ENCODE results near the gene C1QTNF8. TPM values are rescaled to one million over a fixed set of nuclear protein-coding genes. Genes with fewer than 3 reads are reported as not detected.

Gene C1QTNF8
- total and polyA plus RNA-seq, 4 experiments from 2014 or later = not detected

DNA sequence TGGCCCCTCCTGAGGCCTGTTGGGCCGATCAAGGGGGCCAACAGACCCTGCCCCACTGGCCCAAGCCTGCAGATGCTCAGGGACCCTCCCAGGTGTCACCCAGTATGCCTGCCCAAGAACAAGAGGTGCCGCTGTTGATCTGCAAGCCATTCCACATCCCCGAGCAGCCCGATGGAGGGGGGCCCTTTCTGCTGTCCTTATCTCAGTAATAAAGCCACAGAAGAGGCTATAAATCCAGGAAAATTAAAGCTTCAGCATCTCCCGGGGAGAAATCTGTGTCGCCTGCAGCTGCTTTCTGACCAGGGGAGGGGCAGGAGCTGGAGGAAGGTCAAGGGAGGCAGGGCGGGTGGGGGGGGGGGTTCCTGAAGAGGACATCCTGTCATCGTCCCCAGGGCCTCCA lies 45.1 kb upstream of the C1QTNF8 start:
- no peak overlapping the region for H3K27ac Mint-ChIP-seq
- peaks cover 0 to 1% (median 0%) of the 10 kb centered on the region in 8 donors for H3K9me3 Mint-ChIP-seq
- intact Hi-C loops (cut with micrococcal nuclease) = no loop called here
- no peaks in the 10 kb centered on the region for H3K36me3 Mint-ChIP-seq
- peaks cover 0 to 2% (median 0%) of the 10 kb centered on the region in 4 donors for H3K4me1 Mint-ChIP-seq
- Histone ChIP-seq H3K36me3 (ENCODE audit: insufficient read depth, low read length) (no peaks in the 10 kb centered on the region), H3K9me3 (ENCODE audit: control insufficient read depth in 1 of 2, low read length in 2 of 2) (no peaks in the 10 kb centered on the region), H3K4me3 (ENCODE audit: low read length in 2 of 2) (no peak overlapping the region), H3K27ac (ENCODE audit: low read depth, low read length) (no peak overlapping the region), H3K27me3 (ENCODE audit: insufficient read depth, low read length) (no peaks in the 10 kb centered on the region), H3K4me1 (ENCODE audit: insufficient read depth, low read length) (no peaks in the 10 kb centered on the region)
- H3K4me3 Mint-ChIP-seq = no peak overlapping the region
- ChIA-PET CTCF (ENCODE audit: partially characterized antibody) (no interaction called here), POLR2A (ENCODE audit: partially characterized antibody) (no interaction called here)
- DNase-seq = no peak
- peaks cover 2 to 3% of the 10 kb centered on the region in 2 donors for H3K27me3 Mint-ChIP-seq

GRCh38 chr16:1140582-1141162 lies 44.6 kb upstream of the C1QTNF8 start:
- no peaks in the 10 kb centered on the region for H3K9me3 ChIP-seq (ENCODE audit: control insufficient read depth in 1 of 2, low read length in 2 of 2)
- Mint-ChIP-seq H3K27ac (no peak overlapping the region), H3K4me1 (peaks cover 0 to 2% (median 0%) of the 10 kb centered on the region in 4 donors), H3K36me3 (no peaks in the 10 kb centered on the region), H3K9me3 (peaks cover 0 to 3% (median 0%) of the 10 kb centered on the region in 8 donors), H3K4me3 (no peak overlapping the region), H3K27me3 (peaks cover 2 to 3% of the 10 kb centered on the region in 2 donors)
- intact Hi-C loops (cut with micrococcal nuclease) = no loop called here
- DNase-seq = no peak
- ChIA-PET CTCF (ENCODE audit: partially characterized antibody) (no interaction called here), POLR2A (ENCODE audit: partially characterized antibody) (no interaction called here)
- no peaks in the 10 kb centered on the region for H3K36me3 ChIP-seq (ENCODE audit: insufficient read depth, low read length)
- H3K4me3 ChIP-seq (ENCODE audit: low read length in 2 of 2) = no peak overlapping the region
- no peak overlapping the region for H3K27ac ChIP-seq (ENCODE audit: low read depth, low read length)
- H3K4me1 ChIP-seq (ENCODE audit: insufficient read depth, low read length) = no peaks in the 10 kb centered on the region
- H3K27me3 ChIP-seq (ENCODE audit: insufficient read depth, low read length) = no peaks in the 10 kb centered on the region

- Histone ChIP-seq H3K36me3 (ENCODE audit: insufficient read depth, low read length) (no peaks in the 10 kb centered on the region), H3K4me3 (ENCODE audit: low read length in 2 of 2) (no peak overlapping the region), H3K4me1 (ENCODE audit: insufficient read depth, low read length) (no peaks in the 10 kb centered on the region), H3K27ac (ENCODE audit: low read depth, low read length) (no peak overlapping the region), H3K9me3 (ENCODE audit: control insufficient read depth in 1 of 2, low read length in 2 of 2) (no peaks in the 10 kb centered on the region), H3K27me3 (ENCODE audit: insufficient read depth, low read length) (no peaks in the 10 kb centered on the region)
- Mint-ChIP-seq H3K36me3 (no peaks in the 10 kb centered on the region), H3K9me3 (peaks cover 0 to 3% (median 0%) of the 10 kb centered on the region in 8 donors), H3K27ac (no peak overlapping the region), H3K4me1 (peaks cover 0 to 2% (median 0%) of the 10 kb centered on the region in 4 donors), H3K27me3 (peaks cover 2 to 3% of the 10 kb centered on the region in 2 donors), H3K4me3 (no peak overlapping the region)
- no peak for DNase-seq
- intact Hi-C loops (cut with micrococcal nuclease) = no loop called here
- CTCF ChIA-PET (ENCODE audit: partially characterized antibody) = no interaction called here
- POLR2A ChIA-PET (ENCODE audit: partially characterized antibody) = no interaction called here
Measured at GRCh38 chr16:1137604-1138003, 41.6 kb upstream of the C1QTNF8 start.

- intact Hi-C loops (cut with micrococcal nuclease) = no loop called here
- no peak overlapping the region for H3K27ac ChIP-seq (ENCODE audit: low read depth, low read length)
- no peaks in the 10 kb centered on the region for H3K4me1 Mint-ChIP-seq
- CTCF ChIA-PET (ENCODE audit: partially characterized antibody) = no interaction called here
- H3K4me3 Mint-ChIP-seq = no peak overlapping the region
- H3K4me1 ChIP-seq (ENCODE audit: insufficient read depth, low read length) = no peaks in the 10 kb centered on the region
- H3K9me3 ChIP-seq (ENCODE audit: control insufficient read depth in 1 of 2, low read length in 2 of 2) = no peaks in the 10 kb centered on the region
- peaks cover 0 to 3% (median 0%) of the 10 kb centered on the region in 8 donors for H3K9me3 Mint-ChIP-seq
- no peaks in the 10 kb centered on the region for H3K27me3 ChIP-seq (ENCODE audit: insufficient read depth, low read length)
- H3K36me3 Mint-ChIP-seq = no peaks in the 10 kb centered on the region
- POLR2A ChIA-PET (ENCODE audit: partially characterized antibody) = no interaction called here
- peaks cover 0 to 2% of the 10 kb centered on the region in 2 donors for H3K27me3 Mint-ChIP-seq
- H3K4me3 ChIP-seq (ENCODE audit: low read length in 2 of 2) = no peak overlapping the region
- H3K36me3 ChIP-seq (ENCODE audit: insufficient read depth, low read length) = no peaks in the 10 kb centered on the region
- DNase-seq = no peak
- H3K27ac Mint-ChIP-seq = no peak overlapping the region
Measured at GRCh38 chr16:1135459-1135825, 39.4 kb upstream of the C1QTNF8 start.

DNA sequence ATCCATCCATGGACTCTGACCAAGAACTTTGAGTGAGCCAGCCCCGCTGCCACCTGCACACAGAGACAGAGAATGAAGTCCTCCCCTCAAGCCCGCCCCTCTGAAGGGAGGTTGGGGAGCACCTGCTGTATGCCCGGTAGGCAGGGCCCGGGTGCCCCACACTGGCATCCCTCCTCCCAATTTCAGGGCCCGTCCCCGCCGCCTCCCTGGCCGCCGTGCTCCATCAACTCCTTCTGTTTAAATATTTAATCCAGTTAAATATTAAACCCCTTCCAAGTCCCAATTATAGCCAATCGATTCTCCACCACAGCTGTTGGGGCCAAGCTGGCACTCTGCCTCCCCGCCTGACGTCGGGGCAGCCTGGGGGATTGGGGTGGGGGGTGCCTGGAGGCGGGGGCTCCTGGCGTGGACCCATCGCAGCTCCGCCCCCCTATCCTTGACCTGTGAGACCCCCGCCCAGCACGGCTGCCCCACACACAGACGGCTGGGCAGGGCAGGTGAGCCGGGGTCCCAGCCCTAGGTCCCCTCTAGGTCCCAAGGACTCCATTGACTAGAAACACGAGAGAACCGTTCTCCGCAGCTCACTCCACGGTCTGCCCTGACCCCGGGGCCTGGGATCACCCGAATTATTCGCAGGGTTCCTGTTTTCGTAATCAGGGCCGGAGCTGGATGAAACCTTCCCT lies 38.9 kb upstream of the C1QTNF8 start:
- CTCF ChIA-PET (ENCODE audit: partially characterized antibody) = no interaction called here
- H3K4me3 ChIP-seq (ENCODE audit: low read length in 2 of 2) = no peak overlapping the region
- H3K27ac Mint-ChIP-seq = no peak overlapping the region
- H3K27me3 ChIP-seq (ENCODE audit: insufficient read depth, low read length) = no peaks in the 10 kb centered on the region
- H3K36me3 Mint-ChIP-seq = no peaks in the 10 kb centered on the region
- intact Hi-C loops (cut with micrococcal nuclease) = no loop called here
- no peak overlapping the region for H3K27ac ChIP-seq (ENCODE audit: low read depth, low read length)
- H3K4me1 Mint-ChIP-seq = no peaks in the 10 kb centered on the region
- no peaks in the 10 kb centered on the region for H3K36me3 ChIP-seq (ENCODE audit: insufficient read depth, low read length)
- no peaks in the 10 kb centered on the region for H3K9me3 ChIP-seq (ENCODE audit: control insufficient read depth in 1 of 2, low read length in 2 of 2)
- POLR2A ChIA-PET (ENCODE audit: partially characterized antibody) = no interaction called here
- no peak for DNase-seq
- no peak overlapping the region for H3K4me3 Mint-ChIP-seq
- peaks cover 0 to under 1% of the 10 kb centered on the region in 2 donors for H3K27me3 Mint-ChIP-seq
- no peaks in the 10 kb centered on the region for H3K4me1 ChIP-seq (ENCODE audit: insufficient read depth, low read length)
- H3K9me3 Mint-ChIP-seq = peaks cover 0 to 3% (median 0%) of the 10 kb centered on the region in 8 donors

DNA sequence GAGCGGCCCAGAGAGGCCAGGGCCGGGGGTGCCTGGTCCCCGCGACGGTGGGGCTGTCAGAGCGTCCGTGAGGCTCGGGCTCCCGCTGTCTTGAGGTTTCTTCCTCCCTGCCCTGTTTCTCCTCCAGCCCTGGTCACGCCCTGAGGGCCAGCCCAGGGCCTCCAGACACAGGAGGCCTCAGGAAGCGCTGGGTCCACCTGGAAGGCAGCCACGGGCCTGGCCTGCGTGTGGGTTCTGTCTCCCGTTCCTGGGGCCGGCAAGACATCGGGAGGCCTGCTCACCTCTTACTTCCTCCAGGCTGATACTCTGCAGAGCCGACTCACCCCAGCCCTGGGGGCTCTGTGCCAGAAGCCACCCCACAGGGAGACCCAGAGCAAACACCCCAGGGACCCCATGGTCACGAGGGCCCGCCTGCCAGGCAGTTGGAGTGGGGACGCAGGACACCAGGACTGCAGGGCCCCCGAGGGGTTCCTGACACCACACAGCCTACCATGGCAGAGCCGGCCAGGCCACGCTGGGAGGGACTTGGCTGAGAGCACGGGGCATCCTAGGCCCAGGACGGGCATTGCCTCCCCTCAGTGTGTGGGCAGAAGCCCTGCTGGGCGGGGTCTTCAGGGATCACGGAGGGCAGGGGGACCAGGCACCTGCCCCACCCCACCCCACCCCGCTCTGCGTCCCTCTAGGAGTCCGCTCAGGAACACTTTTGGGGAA lies 37.9 kb upstream of the C1QTNF8 start:
- POLR2A ChIA-PET (ENCODE audit: partially characterized antibody) = no interaction called here
- H3K36me3 ChIP-seq (ENCODE audit: insufficient read depth, low read length) = no peaks in the 10 kb centered on the region
- no peaks in the 10 kb centered on the region for H3K36me3 Mint-ChIP-seq
- H3K9me3 Mint-ChIP-seq = peaks cover 0 to 3% (median 0%) of the 10 kb centered on the region in 8 donors
- DNase-seq = no peak
- no peak overlapping the region for H3K4me3 ChIP-seq (ENCODE audit: low read length in 2 of 2)
- no peaks in the 10 kb centered on the region for H3K9me3 ChIP-seq (ENCODE audit: control insufficient read depth in 1 of 2, low read length in 2 of 2)
- no peaks in the 10 kb centered on the region for H3K4me1 Mint-ChIP-seq
- no peaks in the 10 kb centered on the region for H3K27me3 Mint-ChIP-seq
- CTCF ChIA-PET (ENCODE audit: partially characterized antibody) = no interaction called here
- intact Hi-C loops (cut with micrococcal nuclease) = no loop called here
- no peaks in the 10 kb centered on the region for H3K27me3 ChIP-seq (ENCODE audit: insufficient read depth, low read length)
- H3K27ac ChIP-seq (ENCODE audit: low read depth, low read length) = no peak overlapping the region
- no peaks in the 10 kb centered on the region for H3K4me1 ChIP-seq (ENCODE audit: insufficient read depth, low read length)
- H3K4me3 Mint-ChIP-seq = no peak overlapping the region
- no peak overlapping the region for H3K27ac Mint-ChIP-seq

DNA sequence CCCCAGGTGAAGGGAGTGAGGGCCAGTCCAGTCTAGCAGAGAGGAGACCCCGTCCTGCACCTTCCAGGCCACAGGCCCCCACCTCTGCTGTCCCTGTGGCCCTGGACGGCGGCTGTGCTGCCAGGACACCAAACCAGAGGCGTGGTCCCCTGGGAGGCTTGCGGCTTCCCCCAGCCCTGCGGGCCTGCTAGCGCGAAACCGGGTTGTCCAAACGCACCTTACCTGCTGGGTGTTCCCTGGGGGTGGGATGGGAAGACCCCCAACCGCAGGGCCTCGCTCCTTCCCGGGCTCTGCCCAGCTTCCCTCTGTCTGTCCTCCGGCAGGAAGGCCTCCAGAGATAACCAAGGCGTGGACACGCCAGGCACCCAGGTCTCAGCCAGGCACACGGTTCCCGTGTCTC lies 37.2 kb upstream of the C1QTNF8 start:
- Mint-ChIP-seq H3K27me3 (no peaks in the 10 kb centered on the region), H3K4me3 (no peak overlapping the region), H3K36me3 (no peaks in the 10 kb centered on the region), H3K9me3 (peaks cover 0 to 2% (median 0%) of the 10 kb centered on the region in 8 donors), H3K27ac (no peak overlapping the region), H3K4me1 (no peaks in the 10 kb centered on the region)
- no peak overlapping the region for H3K27ac ChIP-seq (ENCODE audit: low read depth, low read length)
- intact Hi-C loops (cut with micrococcal nuclease) = no loop called here
- no peak for DNase-seq
- ChIA-PET POLR2A (ENCODE audit: partially characterized antibody) (no interaction called here), CTCF (ENCODE audit: partially characterized antibody) (no interaction called here)
- H3K4me3 ChIP-seq (ENCODE audit: low read length in 2 of 2) = no peak overlapping the region
- no peaks in the 10 kb centered on the region for H3K4me1 ChIP-seq (ENCODE audit: insufficient read depth, low read length)
- H3K36me3 ChIP-seq (ENCODE audit: insufficient read depth, low read length) = no peaks in the 10 kb centered on the region
- H3K9me3 ChIP-seq (ENCODE audit: control insufficient read depth in 1 of 2, low read length in 2 of 2) = no peaks in the 10 kb centered on the region
- H3K27me3 ChIP-seq (ENCODE audit: insufficient read depth, low read length) = no peaks in the 10 kb centered on the region
